SK-N-SH treated with all-trans-retinoic acid at 6 μM for 48 hours (cell line): ENCODE data around the gene MACC1.

ENCODE experiments used
- RARB ChIP-seq: fragments of 250-450 bp; sonication (Bioruptor Pico); IDR thresholded peaks from 2 replicates; pipeline ENCODE4 v1.8.0; 2021; ENCODE audit warnings: mild to moderate bottlenecking, moderate library complexity
- ZFP3 ChIP-seq: fragments of 250-450 bp; sonication (Bioruptor Pico); IDR thresholded peaks from 2 replicates; pipeline ENCODE4 v1.5.0; 2020; ENCODE audit warnings: mild to moderate bottlenecking, moderate library complexity
- TF ChIP-seq, protein P1 (sequence below): fragments of 250-450 bp; sonication (Bioruptor Pico); IDR thresholded peaks from 2 replicates; pipeline ENCODE4 v1.5.1; 2020; ENCODE audit warnings: low read depth, mild to moderate bottlenecking, moderate library complexity
- TF ChIP-seq, protein P2 (sequence below): fragments of 250-450 bp; sonication (Bioruptor Pico); IDR thresholded peaks from 2 replicates; pipeline ENCODE4 v1.8.0; 2021; ENCODE audit warnings: low read depth, mild to moderate bottlenecking, moderate library complexity, borderline replicate concordance
- TF ChIP-seq, protein P3 (sequence below): fragments of 250-450 bp; sonication (Bioruptor Pico); IDR thresholded peaks from 2 replicates; pipeline ENCODE4 v1.8.0; 2020; ENCODE audit warnings: mild to moderate bottlenecking, moderate library complexity, borderline replicate concordance

DNA sequence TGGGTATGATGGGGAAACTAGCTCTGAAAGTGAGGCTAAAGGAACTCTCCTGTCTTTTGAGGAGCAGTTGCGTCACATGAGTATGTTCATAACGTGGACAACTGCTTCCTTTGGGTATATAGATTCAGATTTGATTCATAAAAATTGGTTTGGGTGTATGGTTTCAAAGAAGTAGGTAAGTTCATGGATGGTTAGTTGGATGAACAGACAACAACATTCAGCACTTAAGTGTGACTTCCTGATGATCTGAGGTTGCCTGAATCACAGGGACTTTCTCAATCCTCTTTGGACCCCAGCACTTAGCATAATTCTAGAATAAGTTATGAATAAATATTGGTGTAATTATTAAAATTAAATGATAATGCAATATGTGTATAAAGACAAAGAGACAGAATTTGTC, 43.4 kb downstream of the MACC1 start:
- TF ChIP-seq, protein P1, sequence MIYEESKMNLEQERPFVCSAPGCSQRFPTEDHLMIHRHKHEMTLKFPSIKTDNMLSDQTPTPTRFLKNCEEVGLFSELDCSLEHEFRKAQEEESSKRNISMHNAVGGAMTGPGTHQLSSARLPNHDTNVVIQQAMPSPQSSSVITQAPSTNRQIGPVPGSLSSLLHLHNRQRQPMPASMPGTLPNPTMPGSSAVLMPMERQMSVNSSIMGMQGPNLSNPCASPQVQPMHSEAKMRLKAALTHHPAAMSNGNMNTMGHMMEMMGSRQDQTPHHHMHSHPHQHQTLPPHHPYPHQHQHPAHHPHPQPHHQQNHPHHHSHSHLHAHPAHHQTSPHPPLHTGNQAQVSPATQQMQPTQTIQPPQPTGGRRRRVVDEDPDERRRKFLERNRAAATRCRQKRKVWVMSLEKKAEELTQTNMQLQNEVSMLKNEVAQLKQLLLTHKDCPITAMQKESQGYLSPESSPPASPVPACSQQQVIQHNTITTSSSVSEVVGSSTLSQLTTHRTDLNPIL (CRISPR knock-in tag) = no peak
- TF ChIP-seq, protein P2, sequence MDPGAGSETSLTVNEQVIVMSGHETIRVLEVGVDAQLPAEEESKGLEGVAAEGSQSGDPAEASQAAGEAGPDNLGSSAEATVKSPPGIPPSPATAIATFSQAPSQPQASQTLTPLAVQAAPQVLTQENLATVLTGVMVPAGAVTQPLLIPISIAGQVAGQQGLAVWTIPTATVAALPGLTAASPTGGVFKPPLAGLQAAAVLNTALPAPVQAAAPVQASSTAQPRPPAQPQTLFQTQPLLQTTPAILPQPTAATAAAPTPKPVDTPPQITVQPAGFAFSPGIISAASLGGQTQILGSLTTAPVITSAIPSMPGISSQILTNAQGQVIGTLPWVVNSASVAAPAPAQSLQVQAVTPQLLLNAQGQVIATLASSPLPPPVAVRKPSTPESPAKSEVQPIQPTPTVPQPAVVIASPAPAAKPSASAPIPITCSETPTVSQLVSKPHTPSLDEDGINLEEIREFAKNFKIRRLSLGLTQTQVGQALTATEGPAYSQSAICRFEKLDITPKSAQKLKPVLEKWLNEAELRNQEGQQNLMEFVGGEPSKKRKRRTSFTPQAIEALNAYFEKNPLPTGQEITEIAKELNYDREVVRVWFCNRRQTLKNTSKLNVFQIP = no peak
- TF ChIP-seq RARB (no peak), ZFP3 (CRISPR knock-in tag) (no peak)
- TF ChIP-seq, protein P3, sequence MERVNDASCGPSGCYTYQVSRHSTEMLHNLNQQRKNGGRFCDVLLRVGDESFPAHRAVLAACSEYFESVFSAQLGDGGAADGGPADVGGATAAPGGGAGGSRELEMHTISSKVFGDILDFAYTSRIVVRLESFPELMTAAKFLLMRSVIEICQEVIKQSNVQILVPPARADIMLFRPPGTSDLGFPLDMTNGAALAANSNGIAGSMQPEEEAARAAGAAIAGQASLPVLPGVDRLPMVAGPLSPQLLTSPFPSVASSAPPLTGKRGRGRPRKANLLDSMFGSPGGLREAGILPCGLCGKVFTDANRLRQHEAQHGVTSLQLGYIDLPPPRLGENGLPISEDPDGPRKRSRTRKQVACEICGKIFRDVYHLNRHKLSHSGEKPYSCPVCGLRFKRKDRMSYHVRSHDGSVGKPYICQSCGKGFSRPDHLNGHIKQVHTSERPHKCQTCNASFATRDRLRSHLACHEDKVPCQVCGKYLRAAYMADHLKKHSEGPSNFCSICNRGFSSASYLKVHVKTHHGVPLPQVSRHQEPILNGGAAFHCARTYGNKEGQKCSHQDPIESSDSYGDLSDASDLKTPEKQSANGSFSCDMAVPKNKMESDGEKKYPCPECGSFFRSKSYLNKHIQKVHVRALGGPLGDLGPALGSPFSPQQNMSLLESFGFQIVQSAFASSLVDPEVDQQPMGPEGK (CRISPR knock-in tag) = no peak
